22Rv1 (cell line): Measurements from ENCODE around the gene NKIRAS2.
"Not testable (repeated sequence)": the region's sequence is repeated elsewhere in the genome, so short reads cannot be mapped to it uniquely, and the experiment has no call there.

Source experiments
- CTCF ChIP-seq: fragments of 450-650 bp; IDR thresholded peaks from 2 replicates; pipeline ENCODE4 v1.5.1; 2017; ENCODE audit warnings: mild to moderate bottlenecking
- ZFX ChIP-seq: fragments of 450-650 bp; IDR thresholded peaks from 2 replicates; pipeline ENCODE4 v1.6.1; 2017; ENCODE audit warnings: antibody characterized with exemption, borderline replicate concordance

DNA sequence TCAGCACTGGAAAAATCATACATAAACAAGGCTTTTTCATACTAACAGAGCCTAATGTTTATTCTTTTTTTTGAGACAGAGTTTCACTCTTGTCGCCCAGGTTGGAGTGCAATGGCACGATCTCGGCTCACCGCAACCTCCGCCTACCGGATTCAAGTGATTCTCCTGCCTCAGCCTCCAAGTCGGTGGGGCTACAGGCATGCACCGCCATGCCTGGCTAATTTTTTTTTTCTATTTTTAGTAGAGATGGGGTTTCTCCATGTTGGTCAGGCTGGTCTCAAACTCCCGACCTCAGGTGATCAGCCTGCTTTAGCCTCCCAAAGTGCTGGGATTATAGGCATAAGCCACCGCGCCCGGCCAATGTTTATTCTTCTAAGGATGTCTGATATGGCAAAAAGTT is 6.2 kb upstream of the NKIRAS2 start:
- not testable (repeated sequence) for TF ChIP-seq CTCF, ZFX
